GM21360 (cell line): Measurements from ENCODE around the gene MED12.
"Not testable (repeated sequence)": the region's sequence is repeated elsewhere in the genome, so short reads cannot be mapped to it uniquely, and the experiment has no call there.

Experiments
- ATAC-seq: cut with Tn5 transposase; IDR thresholded peaks from one replicate; pipeline ENCODE4 v1.9.1; 2021; ENCODE audit warnings: mild to moderate bottlenecking, moderate library complexity; ENCODE audit not compliant: unreplicated experiment

Gene MED12

GRCh38 chrX:71160475-71160874, 42.1 kb downstream of the MED12 start:
- no peak for ATAC-seq

- ATAC-seq, result no peak
These were observed 44.6 kb downstream of the MED12 start for GRCh38 chrX:71162981-71163380.

- no peak for ATAC-seq
These were observed 45.7 kb downstream of the MED12 start for GRCh38 chrX:71164071-71164470.

GRCh38 chrX:71166461-71166860, 48.1 kb downstream of the MED12 start:
- no peak for ATAC-seq

- ATAC-seq, result no peak
These were observed 48.8 kb downstream of the MED12 start for GRCh38 chrX:71167031-71167781.

- no peak for ATAC-seq
These were observed 49.7 kb downstream of the MED12 start for GRCh38 chrX:71168134-71168533.

GRCh38 chrX:71169586-71169985, 51.2 kb downstream of the MED12 start:
- ATAC-seq, result no peak

- ATAC-seq, result no peak
These were observed 52.3 kb downstream of the MED12 start for GRCh38 chrX:71170660-71171059.

GRCh38 chrX:71171110-71171801, 52.9 kb downstream of the MED12 start:
- ATAC-seq, result no peak

GRCh38 chrX:71173440-71173839, 55.0 kb downstream of the MED12 start:
- no peak for ATAC-seq

GRCh38 chrX:71174795-71175194, 56.4 kb downstream of the MED12 start:
- ATAC-seq, result no peak

GRCh38 chrX:71175531-71175930, 57.1 kb downstream of the MED12 start:
- ATAC-seq, result no peak

- ATAC-seq, result no peak
These were observed 58.9 kb downstream of the MED12 start for GRCh38 chrX:71177327-71177726.

- no peak for ATAC-seq
These were observed 60.5 kb downstream of the MED12 start for GRCh38 chrX:71178908-71179307.

GRCh38 chrX:71180579-71181265, 62.3 kb downstream of the MED12 start:
- ATAC-seq, result not testable (repeated sequence)

- ATAC-seq, result peak; percentile 20
These were observed 63.1 kb downstream of the MED12 start for GRCh38 chrX:71181558-71181909.

GRCh38 chrX:71181910-71182799, 63.8 kb downstream of the MED12 start:
- ATAC-seq, result peak; percentile 83

- ATAC-seq, result no peak
These were observed 64.5 kb downstream of the MED12 start for GRCh38 chrX:71182871-71183270.

- no peak for ATAC-seq
These were observed 64.9 kb downstream of the MED12 start for GRCh38 chrX:71183341-71183740.

- ATAC-seq, result no peak
These were observed 65.7 kb downstream of the MED12 start for GRCh38 chrX:71184092-71184491.
